Stimulated activated CD4-positive, alpha-beta T cell treated with anti-CD3 and anti-CD28 coated beads, TNF-alpha, amount 100 ng/mL, for 4 hours (primary cell): ENCODE measurements around the gene ANGEL1.

Source experiments
- DNase-seq, 3 experiments: peaks; one replicate each; pipeline ENCODE4 v3.0.0-alpha.2; 2020; ENCODE audit warnings: low read depth in 3 of 3

Gene ANGEL1, protein sequence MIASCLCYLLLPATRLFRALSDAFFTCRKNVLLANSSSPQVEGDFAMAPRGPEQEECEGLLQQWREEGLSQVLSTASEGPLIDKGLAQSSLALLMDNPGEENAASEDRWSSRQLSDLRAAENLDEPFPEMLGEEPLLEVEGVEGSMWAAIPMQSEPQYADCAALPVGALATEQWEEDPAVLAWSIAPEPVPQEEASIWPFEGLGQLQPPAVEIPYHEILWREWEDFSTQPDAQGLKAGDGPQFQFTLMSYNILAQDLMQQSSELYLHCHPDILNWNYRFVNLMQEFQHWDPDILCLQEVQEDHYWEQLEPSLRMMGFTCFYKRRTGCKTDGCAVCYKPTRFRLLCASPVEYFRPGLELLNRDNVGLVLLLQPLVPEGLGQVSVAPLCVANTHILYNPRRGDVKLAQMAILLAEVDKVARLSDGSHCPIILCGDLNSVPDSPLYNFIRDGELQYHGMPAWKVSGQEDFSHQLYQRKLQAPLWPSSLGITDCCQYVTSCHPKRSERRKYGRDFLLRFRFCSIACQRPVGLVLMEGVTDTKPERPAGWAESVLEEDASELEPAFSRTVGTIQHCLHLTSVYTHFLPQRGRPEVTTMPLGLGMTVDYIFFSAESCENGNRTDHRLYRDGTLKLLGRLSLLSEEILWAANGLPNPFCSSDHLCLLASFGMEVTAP

DNA sequence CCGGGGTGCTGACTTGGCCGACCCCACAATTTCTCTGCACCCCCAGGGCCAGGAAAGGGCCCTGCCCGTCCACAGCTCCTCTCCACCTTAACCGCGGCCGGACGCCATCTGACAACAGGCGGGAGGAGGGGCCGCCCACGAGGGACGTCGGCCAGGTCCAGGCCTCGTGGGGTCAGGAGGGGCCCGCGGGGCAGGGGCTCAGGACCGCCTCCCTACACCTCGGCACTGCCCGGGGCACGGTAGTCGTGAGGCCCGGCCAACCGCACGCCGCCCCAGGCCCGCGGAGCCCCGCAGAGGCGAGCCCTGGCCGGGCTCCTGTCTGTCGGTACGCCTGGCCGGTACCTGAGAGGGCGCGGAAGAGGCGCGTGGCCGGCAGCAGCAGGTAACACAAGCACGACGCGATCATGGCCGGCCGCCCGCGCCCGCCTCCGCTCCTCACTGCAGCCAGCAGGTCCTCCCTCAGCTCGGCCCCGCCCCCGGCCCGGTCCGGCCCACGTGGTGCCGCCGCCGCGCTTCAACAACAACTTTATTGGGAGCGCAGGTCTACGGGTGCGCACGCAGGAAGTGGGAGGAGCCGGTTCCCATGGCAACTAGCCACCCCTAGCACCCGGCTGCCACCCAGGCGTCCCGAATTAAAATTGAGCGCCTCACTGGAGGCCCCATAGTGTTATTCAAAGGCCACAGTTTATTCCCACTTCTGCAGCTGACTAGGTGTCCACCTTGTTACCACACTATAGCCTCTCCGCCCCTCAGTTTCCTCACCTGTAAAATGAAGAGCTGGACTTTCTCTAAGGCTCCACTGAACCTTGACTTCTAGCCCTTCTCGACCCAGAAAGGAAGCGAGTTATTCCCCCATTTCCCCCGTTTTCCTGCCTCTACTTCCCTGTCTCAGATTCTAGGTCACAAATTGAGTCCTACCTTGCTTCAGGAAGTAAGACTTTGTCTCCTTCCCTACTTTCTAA, at the start of gene ANGEL1:
Gene ANGEL1, minus strand, starts transcription at position 461 of the 962 bp plus-strand sequence. Its CDS starts 55 bp downstream, at position 406.
- DNase-seq: peak; percentile 95 to 97 (median 95)

DNA sequence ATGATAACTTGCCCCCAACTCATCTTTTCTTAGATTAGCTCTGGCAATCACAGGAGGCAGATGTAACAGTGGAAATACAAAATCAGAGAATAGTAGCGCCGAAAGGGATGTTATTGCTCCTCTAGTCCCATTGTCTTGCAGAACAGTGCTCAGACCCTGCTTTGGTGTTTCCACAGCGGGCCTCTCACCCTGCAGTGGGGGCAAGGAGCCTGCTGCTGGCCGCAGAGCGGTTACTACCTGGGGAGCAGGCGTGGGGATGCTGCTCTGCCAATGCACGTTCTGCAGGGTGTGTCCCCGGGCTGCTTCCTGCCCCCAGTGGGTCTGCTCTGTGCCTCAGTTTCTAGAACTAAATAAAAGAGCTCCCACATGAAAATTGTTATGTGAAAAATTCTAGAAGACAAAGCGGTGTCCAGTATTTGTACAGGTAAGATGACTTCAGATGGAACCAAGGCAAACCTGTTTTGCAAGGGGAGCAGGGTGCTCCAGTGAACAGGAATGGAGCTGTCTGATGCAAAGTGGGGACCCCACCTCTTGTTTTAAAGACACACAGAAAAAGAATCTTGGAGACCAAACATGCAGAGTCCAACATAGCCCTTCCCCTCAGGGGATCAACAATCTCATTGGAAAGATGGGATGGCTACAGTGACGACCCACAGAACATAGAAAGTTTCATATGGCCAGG, 49.0 kb upstream of the ANGEL1 start:
- no peak for DNase-seq

DNA sequence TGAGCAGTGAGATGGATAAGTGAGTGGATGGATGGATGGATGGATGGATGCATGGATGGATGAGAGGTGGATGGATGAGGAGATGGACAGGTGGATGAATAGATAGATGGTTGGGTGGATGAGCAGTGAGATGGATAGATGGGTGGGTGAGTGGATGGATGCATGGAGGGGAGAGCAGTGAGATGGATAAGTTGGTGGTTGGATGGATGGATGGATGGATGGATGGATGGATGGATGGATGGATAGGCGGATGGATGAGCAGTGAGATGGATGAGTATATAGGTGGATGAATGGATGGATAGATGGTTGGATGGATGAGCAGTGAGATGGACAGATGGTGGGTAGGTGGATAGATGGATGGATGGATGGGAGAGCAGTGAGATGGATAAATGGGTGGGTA, 44.1 kb upstream of the ANGEL1 start:
- no peak for DNase-seq

DNA sequence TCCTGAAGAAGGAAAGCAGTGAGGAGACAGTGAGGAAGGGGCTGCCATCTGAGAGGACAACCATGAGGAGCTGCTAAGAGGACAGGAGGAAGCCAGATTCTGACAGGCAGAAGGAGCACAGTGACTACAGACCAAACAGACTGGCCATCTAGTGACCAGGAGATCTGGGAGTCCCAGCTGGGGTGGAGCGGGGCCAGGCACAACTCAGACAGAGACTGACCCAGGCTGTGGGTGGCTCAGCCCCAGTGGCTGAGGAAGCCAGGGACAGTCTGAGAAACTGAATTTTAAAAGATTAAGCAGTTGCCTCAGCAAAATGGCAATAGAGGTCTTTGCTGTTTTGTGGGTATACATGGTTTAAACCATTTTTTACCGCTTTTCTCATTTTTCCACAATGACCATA, 42.4 kb upstream of the ANGEL1 start:
- DNase-seq: no peak

DNA sequence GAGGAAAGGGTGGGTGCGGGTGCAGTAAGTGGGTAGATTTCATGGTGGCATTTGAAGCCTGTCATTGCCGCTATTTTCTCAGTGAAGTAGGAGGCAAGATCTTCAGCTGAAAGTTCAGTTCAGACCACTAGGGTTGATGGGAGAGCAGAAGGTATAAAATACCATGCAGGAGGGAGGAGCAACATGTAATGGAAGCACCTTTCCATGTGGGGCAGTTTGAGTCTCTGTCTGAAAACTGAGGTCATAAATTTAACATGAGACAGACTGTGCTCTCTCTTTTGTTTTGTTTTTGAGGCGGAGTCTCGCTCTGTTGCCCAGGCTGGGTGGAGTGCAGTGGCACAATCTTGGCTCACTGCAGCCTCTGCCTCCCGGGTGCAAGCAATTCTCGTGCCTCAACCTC, 36.2 kb upstream of the ANGEL1 start:
- no peak for DNase-seq

DNA sequence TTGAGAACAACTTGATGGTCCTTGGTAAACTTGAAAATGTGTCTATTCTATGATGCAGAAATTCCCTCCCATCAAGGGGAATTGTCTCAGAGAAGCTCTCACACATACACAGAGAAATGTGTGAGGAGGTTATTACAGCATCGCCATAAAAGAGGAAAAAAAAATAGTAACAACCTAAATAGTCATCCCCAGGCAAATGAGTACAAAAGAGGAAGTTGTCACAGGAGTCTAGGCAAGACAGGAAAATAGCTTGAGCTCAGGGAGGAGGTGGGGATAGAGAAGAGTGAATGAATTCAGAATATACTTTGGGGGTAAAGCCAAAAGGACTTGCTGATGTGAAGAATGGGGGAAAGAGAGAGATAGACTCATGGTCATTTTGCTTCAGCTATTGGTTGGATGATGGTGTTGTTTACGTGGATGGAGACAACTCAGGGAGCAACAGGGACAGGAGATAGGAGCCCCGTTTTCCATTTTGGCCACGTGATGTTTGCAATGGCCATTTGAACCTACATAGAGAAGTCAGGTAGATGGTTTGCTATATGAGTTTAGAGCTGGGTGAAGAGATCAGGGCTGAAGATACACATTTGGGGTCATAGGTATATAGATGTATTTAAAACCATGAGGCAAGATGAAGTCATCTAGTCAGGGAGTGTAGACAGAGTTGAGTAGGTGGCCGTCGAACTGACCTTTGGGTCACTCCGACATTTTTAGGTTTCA, 33.8 kb upstream of the ANGEL1 start:
- DNase-seq: no peak

DNA sequence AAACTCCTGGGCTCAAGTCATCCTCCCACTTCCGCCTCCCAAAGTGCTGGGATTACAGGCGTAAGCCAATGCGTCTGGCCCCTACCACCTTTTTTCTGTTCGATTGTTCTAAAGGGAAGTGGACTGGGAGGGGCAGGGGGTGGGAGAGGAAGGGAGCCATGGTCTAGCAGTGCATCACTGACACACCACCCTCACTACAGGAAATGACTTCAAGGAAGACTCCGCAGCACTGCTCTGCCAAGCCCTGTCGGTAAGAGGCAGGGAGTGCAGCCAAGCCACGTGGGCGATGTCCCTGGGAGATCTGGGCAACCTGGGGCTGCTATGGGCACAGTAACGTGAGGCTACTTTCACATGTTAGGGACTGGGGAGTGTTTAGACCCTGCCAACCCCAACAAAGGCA, 31.5 kb upstream of the ANGEL1 start:
- peak; percentile 16 to 36 (median 34) for DNase-seq

DNA sequence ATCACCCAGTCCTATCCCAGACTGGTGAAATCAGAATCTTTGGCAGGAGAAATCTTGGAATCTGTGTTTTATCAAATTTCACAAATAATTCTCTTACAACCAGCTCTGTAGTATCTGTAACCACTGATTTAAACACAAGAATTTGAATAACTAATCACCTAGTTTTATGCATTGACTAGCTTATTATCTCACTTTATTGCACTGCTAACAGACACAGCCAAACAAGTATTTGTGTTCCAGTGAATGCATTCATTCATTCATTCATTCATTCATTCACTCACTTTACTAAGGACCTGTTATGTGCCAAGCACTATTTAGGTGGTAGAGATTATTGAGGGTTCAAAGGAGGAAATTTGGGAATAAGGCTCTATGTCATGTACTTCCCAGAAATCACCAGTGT, 29.7 kb upstream of the ANGEL1 start:
- no peak for DNase-seq

DNA sequence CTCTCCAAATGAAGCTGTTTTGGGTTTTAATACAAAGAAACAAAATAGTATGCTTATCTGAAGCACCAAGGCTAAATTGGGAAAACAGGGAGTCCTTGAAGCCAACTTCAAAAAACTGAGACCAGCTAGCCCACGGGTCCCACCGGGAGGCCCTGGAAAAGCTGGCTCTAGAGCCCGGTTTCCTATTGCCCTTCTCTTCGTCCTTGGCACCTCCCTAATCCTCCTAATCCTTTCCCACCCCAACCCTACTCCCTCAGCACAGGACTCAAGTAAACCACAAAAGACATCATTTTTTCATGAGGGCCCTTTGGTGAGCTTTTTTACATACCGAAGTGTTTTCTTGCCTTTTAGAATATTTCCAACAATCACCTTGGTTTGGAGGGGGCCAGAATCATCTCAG, 24.8 kb upstream of the ANGEL1 start:
- DNase-seq: no peak

DNA sequence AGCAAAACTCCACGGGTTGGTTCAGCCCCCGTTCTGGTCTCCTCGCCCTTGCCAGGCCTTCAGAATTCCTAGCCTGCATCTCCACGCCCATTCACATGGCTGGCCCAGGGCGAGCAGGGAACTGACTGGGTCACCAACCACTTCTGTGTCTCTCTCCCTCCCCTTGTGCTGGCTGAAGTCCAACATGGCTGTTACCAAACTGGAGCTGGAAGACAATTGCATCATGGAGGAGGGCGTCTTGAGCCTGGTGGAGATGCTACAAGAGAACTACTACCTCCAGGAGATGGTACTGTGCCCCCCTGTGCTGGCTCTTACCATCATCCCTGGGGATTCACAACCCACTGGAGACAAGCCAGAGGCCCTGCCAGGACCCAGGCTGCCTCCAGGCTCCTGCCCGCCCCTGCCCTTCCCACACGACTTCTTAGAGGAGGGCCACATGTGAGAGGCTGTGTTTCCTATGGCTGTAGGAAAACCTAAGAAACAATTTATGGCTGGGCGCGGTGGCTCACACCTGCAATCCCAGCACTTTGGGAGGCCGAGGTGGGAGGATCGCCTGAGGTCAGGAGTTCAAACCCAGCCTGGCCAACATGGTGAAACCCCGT, 23.4 kb upstream of the ANGEL1 start:
- DNase-seq: no peak

DNA sequence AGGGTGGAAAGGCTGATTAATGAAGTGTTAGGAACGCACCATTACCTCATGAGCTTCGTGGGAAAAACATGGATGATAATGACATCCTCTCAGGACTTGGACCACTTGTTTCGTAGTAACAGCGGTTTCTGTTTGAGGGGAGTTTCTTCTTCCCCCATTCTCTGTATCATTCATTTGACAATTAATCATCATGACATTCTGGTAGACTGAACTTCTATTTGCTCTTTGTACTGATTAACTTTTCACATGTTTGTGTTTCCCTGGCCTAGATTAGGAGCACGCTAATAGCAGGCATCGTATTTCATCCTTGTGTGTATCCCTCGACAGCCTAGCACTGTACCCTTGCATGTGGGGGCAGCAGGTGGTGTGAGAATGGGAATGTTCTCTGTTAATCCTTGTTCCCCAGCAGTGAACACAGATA, 21.6 kb upstream of the ANGEL1 start:
- DNase-seq: no peak

DNA sequence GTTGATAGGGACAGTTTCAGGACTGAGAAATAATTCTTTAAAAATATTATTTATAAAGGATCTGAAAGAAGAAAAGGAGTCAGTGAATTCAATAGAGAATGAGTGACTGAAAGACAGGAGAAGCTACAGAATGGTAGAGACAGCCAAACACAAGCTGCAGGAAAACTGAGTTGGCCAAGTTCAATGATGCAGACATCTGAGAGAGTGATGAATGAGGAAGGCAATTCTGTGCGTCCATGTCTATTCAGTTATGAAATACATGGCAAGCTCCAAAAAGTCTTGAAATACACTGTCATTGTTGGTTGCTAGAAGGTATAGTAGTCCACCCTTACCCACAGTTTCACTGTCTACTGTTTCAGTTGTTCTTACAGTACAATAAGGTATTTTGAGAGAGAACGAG, 20.3 kb upstream of the ANGEL1 start:
- DNase-seq: no peak

DNA sequence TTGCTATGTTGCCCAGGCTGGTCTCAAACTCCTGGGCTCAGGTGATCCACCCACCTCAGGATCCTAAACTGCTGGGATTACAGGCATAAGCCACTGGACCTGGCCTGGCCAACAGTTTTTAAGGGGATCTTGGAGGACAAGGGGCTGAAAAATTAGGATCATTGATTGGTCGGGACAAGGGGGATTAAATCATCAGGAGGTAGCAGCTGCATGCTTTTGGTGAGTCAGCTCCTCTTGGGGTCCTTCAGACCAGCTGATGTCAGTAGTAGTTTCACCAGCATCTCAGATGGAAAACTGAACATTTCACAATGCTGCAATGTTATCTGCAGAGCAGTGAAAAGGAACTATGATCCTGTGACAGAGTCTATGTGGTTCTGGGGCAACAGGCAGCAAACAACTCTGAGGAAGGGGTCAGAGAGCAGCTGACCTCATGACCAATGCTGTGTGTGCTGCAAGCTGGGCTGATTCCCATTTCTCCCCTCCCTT, 19.9 kb upstream of the ANGEL1 start:
- no peak for DNase-seq

DNA sequence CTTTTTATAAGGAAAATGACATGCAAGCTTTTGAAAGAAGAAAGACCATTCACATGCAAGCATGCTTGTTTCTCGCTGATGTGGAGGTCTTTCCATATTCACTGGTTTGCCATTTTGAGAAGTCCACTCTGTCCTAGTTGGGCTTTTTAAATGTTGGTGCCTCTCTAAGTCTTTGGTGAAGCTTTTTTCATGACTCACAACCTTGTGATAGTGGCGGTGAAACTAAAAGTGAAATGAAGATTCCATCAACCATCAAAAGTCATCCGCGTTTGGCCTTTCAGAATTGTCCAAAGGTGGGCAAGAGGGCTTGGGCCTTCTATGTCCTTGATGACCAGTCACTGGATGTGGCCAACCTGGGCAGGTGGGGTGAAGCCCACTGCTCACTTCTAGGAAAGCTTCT, 17.9 kb upstream of the ANGEL1 start:
- DNase-seq: no peak

DNA sequence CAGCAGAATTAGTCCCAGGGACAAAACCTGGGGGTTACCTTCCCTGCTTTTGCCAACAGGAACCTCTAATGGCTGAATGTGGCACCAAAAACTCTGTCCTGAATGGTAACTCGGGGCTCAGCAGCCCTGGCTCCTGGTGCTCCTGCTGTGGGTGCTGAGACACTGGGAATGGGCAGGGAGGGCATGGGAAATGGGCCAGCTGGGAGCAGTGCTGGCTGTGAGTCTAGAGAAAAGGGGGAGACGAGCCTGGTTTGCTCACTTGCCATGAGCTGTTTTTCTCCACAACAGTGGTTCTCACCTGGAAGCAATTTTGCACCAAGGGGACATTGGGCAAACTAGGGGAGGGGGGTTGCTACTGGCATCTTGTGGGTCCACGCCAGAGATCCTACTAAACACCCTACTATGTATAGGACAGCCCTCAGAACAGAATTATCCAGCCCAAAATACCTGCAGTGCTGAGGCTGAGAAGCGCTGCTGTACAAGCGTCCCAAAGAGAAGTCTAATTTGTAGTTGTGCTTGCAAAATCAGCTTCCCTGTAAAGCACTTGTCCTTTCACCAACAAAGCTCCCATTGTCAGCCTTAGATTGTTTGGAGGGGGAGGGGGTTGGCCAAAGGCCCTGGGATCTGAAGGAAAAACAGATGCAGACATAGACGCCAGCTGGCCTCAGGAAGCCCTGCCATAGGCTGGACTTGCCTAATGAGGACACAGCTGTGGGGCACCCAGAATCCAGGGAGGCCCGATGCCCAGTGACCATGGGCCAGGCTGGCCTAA, 17.2 kb upstream of the ANGEL1 start:
- DNase-seq: no peak

DNA sequence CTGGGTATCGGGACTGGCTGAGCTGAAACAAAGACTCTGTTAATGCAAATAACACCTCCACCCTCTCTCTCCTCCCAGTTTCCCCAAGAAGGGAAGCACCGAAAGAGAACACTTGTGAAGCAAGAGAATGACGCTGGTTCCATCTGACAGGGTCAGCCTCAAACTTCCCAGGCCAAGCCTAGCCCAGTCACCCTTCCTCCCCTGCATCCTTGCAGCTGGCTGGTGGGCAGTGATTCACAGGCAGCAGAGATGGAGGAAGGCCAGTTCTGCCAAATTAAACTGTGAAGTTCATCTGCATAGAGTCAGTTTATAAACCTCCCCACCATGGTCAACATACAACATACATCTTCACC, 16.3 kb upstream of the ANGEL1 start:
- DNase-seq: no peak

DNA sequence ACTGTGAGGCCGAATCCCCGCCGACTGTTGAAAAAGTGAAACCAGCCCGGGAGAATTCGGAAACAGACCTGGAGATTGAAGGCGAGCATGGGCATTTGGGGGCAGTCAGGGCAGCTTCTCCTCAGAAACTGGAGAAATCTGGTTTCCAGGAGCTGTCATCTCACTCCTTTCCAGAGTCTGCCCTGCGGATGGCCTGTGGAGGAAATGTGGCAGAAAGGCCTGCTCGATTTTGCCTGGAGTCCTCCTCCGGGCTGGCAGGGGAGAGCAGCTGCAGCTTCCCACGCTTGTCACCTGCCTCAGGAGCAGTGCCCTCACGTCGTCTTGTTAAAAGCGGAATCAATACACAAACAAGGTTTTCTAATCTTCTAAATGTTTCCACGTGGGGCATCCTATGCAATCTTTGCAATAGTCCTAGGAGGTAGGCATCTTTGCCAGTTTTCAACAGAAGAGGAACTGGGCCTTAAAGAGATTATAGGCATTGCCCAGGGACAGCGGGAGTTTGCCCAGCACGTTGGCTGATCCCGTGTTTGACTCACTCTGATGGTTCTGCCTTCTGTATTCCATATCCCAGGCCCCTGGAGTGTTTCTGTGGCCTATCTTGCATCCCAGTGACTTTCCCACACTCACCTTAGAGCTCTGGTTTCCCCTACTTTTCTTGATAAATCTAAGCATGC, 15.8 kb upstream of the ANGEL1 start:
- no peak for DNase-seq

DNA sequence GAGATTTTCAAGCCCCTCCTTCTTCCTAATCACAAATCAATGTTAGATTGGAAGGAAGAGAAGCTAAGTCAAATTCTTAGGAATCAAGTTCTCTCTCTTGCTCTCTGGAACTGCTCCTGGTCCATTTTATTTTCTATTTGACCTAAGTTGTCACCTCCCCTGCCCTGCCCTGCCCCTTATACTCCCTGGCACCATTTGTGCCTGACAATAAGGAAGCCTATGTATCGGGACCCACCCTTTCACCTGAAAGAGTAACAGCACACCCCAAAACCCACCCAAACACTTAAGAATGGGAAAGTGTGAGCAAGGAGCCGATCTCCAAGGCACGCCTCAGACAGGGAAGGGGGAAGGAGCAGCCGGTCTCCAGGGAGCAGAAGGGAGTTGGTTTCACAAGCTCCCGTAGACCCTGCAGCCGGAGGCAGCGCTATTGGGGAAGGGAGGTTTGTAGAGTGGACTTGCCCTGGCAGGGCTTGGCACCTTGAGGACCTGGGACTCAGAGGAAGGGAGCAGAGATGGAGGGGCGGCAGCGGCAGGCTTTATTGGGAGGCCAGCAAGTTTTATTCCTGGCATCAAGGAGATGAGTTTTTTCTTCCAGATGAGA, 15.1 kb upstream of the ANGEL1 start:
- DNase-seq: no peak

DNA sequence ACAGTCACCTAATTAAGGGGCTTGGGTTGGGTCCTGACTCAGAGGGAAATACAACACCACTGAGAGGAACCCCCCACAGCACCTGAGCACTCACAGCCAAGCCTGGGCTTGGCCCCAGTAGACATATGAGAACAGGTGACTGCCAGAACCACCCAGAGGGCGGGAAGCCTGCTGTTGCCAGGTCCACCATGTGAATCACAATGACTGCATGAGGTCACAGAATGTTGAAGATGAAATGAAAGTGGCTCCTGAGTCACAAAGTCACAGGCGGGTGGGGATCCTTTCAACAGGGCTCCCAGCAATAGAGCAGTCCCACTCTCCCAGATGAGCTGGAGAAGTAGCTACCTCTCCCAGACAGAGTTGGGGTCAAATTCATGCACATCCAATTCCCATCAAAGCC, 13.4 kb upstream of the ANGEL1 start, which contains the start of gene LRRC74A:
Gene LRRC74A, plus strand, starts transcription at position 287 of the 400 bp plus-strand sequence. CDS start 290 bp downstream, outside the sequence.
- DNase-seq: no peak
